Measurements from ENCODE around the gene KCNAB1. TPM values are rescaled to one million over a fixed set of nuclear protein-coding genes. Genes with fewer than 3 reads are reported as not detected.
"Not testable (repeated sequence)": the region's sequence is repeated elsewhere in the genome, so short reads cannot be mapped to it uniquely, and the experiment has no call there.

Gene KCNAB1
- polyA plus RNA-seq (ENCODE audit: insufficient read length), result 3.8 TPM

GRCh38 chr3:156120528-156121251 is at the start of gene KCNAB1:
Gene KCNAB1 (plus strand): TSS chr3:156120578.
- no peak for DNase-seq

DNA sequence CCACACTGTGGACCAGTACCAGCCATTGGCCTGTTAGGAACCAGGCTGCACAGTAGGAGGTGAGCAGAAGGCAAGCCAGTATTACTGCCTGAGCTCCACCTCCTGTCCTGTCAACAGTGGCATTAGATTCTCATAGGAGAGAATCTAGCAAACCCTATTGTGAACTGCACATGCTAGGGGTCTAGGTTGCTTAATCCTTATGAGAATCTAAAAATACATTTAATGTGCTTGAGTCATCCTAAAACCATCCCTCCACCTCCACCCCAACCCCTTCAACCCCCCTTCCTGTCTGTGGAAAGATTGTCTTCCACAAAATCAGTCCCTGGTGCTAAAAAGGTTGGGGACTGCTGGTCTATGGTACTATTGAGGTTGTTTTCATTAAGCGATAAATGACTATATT is 49.3 kb upstream of the KCNAB1 start:
- DNase-seq, result no peak

GRCh38 chr3:156072950-156073657 is 47.3 kb upstream of the KCNAB1 start:
- not testable (repeated sequence) for DNase-seq

DNA sequence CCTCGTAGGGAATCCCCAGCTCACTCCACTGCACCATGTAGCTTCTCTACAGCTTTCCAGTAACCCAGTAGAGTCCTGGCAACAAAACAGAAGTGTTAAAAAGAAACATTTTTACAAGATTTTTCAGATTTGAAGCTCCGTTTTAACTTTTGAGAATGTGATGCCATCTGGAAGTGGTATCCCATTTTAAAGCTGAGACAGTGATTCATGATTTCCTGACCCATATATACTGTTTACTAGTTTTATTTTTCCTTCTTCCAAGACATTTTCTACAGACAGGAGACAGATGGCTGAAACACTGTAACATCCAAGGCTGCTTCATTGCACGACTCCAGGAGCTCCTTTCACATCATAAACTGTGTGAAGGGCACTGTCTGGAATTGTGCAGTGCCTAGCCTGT is 30.3 kb upstream of the KCNAB1 start:
- no peak for DNase-seq

GRCh38 chr3:156093964-156094363 is 26.4 kb upstream of the KCNAB1 start:
- no peak for DNase-seq

DNA sequence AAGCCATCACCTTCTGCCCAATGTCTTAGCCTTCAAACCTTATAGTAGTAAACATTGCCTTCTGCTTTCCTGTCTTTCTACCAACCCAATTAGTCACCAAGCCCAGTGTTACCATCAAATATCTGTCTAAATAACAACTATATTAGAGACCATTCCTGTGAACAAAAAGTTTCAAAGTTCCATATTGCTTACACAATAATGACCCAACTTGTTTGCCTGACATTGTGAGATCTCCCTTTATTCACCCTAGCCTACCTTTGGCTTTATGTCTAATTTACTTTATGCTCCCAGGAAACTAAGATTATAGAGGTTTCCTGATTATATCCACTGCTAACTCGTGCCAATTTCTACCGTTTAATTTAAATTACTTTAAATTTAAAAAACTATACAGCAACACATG is 26.0 kb upstream of the KCNAB1 start:
- DNase-seq, result no peak

GRCh38 chr3:156095652-156096051 is 24.7 kb upstream of the KCNAB1 start:
- not testable (repeated sequence) for DNase-seq

GRCh38 chr3:156098437-156099035 is 21.8 kb upstream of the KCNAB1 start:
- DNase-seq, result no peak

DNA sequence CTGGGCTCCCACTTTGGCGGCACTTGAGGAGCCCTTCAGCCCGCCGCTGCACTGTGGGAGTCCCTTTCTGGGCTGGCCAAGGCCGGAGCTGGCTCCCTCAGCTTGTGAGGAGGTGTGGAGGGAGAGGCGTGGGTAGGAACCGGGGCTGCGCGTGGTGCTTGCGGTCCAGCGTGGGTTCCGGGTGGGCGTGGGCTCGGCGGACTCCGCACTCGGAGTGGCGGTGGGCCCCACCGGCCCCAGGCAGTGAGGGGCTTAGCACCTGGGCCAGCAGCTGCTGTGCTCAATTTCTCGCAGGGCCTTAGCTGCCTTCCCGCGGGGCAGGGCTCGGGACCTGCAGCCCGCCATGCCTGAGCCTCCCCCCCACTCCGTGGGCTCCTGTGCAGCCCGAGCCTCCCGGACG is 21.0 kb upstream of the KCNAB1 start:
- DNase-seq, result not testable (repeated sequence)

- DNase-seq, result not testable (repeated sequence)
Measured at GRCh38 chr3:156099984-156100383, 20.4 kb upstream of the KCNAB1 start.

DNA sequence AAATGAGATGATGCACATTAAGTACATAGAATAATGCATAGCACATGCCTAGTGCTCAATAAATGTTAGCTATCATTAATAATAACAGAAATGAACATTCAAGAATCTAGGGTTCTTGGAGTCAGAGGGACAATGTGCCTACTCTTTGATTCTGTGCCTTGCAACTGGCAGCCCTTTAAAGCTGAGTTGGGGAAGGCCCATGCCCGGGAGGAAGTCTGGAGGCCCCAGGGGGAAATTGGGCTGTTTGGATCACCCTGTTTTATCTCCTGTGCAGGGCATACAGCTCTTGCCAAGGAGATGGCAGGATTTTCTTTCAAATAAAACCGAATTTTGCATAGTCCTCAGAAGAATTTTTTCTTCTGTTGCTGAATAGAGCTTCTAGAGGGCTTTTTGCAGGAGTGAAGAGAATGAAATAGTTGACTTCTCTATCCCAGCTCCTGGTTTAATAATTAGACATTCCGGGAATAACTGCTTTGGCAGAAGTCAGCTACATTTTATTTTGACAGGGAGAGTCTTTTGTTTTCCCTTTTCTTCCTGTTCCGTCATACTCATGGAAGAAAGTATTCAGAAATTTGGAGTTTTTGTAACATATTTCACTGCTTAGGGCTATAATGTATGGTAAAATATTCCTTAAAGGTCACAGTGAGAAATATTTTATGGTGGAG is 18.0 kb upstream of the KCNAB1 start:
- DNase-seq, result no peak

- DNase-seq, result no peak
Measured at GRCh38 chr3:156106721-156107373, 13.5 kb upstream of the KCNAB1 start.

DNA sequence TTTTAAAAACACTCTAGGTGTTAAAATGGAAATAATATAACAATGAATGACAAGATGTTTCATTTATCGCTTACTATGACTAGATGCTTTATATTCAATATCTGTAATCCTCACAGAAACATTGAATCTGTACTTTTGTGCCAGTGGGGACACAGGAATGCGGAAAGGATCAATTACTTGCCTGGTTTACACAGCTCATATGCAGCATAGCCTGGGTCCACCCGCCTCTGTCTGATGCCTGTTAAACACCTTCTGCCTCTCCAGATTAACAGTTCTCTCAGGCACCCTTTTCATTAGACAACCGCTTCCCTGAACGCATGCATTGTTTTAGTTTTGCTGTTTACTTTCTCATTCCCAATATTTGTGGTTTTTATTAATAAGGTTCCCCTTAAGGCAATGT is 12.9 kb upstream of the KCNAB1 start:
- DNase-seq, result no peak

DNA sequence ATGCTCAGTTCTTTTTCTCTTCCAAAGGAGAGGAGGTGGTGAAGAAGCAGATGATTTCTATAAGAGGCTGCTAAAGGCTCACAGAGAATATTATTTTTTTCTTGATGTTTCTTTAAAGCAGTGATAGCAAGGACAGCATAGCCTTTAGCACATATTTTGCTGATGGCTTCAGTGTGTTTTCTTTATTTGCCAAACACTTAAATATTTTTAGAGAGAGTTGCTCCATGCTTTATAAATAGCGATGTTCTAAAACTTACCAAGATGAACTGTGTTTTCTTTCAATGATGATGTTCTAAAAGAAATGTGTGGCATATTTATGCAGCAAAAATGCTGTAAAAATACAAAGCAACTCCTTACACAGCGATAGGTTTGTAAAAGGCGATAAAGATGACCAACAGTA is 11.8 kb upstream of the KCNAB1 start:
- DNase-seq, result no peak

- peak; percentile 43 for DNase-seq
Measured at GRCh38 chr3:156109989-156110388, 10.4 kb upstream of the KCNAB1 start.

GRCh38 chr3:156126467-156126866 is 6.1 kb downstream of the KCNAB1 start:
- DNase-seq, result no peak

- no peak for DNase-seq
Measured at GRCh38 chr3:156131241-156131640, 10.9 kb downstream of the KCNAB1 start.

DNA sequence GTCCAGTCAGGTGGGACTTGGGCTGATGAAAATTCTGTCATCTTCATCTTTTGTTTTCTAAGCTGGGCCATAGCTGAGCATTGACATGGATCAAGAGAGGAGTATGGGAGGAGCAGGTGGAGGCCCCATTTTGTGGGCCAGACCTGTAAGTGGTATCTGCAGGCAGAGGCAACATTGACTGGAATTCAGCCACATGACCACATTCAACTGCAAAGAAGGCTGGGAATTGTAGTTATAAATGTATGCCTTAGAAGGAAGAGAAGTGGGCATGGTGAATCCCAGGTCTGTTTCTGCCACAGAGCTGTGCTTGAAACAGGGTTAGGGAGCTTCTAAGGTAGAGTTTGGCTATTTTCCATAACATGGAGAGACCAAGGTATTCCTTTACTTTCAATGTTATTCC is 11.4 kb downstream of the KCNAB1 start:
- no peak for DNase-seq

GRCh38 chr3:156132313-156132712 is 11.9 kb downstream of the KCNAB1 start:
- DNase-seq, result no peak

DNA sequence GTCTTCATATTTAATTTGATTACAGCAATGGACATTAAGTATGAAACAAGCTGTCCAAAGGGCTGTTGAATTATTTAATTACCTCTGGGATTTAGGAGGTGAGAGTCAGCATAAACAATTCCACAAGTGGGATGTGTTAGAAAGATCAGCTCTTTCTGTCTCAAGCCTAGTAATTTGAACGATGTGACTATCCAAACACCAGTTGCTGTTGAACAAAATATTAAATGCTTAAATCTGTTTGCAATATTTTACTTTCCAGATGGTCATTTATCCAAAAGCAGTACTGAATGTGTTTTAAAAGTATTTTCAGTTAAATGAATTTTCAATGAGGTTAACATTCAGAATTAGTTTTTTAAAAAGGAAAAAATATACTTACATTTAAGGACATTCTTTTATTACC is 12.7 kb downstream of the KCNAB1 start:
- DNase-seq, result no peak

DNA sequence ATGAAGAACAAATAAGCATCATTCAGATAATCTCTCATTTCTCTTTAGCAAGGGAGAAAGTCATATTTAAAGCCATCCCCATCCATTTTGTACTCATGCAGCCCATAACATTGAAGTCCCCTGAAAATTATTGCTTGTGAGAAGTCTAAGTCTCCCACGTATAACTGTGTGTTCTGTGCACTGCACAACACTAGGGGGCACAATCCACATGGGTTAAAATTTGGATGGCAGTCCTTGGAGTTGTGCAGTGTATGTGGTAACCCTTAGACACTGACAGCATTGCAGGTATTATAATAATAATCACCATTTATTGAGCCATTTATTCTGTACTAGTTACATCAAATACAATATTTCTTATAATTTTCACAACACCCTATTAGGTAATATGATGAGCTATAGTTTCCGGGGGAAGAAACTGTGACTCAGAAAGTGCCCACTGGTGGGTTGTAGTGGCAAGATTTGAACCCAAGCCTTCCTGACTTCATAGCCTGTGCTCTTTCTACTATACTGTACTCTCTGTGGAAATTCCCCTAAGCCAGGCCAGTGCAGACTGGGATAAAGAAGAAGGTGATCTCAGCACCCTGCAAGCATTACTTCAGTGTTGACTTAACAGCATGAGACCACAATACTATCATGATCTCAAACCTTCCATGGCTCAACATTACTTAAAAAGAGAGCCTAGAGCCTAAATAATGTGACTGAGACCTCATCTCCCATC is 15.7 kb downstream of the KCNAB1 start:
- DNase-seq, result no peak

DNA sequence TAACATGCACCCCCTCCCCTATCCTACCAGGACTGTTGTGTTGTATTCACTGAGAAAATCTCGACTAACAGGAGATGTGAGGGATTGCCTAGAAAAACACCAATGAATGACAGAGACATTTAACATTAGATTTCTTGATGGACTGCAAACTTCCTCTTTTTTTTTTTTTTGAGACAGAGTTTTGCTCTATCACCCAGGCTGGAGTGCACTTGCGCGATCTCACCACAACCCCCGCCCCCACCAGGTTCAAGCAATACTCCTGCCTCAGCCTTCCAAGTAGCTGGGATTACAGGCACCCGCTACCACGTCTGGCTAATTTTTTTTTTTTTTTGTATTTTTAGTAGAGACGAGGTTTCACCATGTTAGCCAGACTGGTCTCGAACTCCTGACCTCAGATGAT is 17.0 kb downstream of the KCNAB1 start:
- not testable (repeated sequence) for DNase-seq
